RPMI7951 (cell line): ENCODE results near the gene TEKT5. TPM values are rescaled to one million over a fixed set of nuclear protein-coding genes. Genes with fewer than 3 reads are reported as not detected.
"Not testable (repeated sequence)": the region's sequence is repeated elsewhere in the genome, so short reads cannot be mapped to it uniquely, and the experiment has no call there.

Experiments
- DNase-seq: peaks from one replicate; pipeline ENCODE4 v3.0.0-alpha.2; 2012; ENCODE audit warnings: low read depth
- total RNA-seq: library from RNA; depleted of rRNA; stranded (reverse); fragments of >200 nt; shearing (Covaris generic); gene quantifications from 2 replicates; pipeline ENCODE4 v1.2.3, GENCODE V29; 2014

TEKT5 gene
- total RNA-seq, 1 experiment from 2014 or later = not detected

- DNase-seq = no peak
These were observed 33.6 kb downstream of the TEKT5 start for GRCh38 chr16:10660950-10661635.

GRCh38 chr16:10658943-10659342, 35.8 kb downstream of the TEKT5 start:
- no peak for DNase-seq

- DNase-seq = no peak
These were observed 36.8 kb downstream of the TEKT5 start for GRCh38 chr16:10657925-10658324.

DNA sequence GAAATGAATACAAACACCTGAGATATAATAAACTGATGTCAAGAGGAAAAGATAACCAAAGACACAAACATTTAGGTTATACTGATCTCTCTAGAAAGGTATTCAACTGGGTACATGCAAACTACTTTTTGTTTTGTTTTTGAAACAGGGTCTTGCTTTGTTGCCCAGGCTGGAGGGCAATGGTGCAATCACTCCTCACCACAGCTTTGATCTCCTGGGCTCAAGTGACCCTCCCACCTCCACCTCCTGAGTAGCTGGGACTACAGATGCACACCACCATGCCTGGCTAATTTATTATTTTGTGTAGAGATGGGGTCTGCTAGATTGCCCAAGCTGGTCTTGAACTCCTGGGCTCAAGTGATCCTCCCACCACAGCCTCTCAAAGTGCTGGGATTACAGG, 38.1 kb downstream of the TEKT5 start:
- no peak for DNase-seq

DNA sequence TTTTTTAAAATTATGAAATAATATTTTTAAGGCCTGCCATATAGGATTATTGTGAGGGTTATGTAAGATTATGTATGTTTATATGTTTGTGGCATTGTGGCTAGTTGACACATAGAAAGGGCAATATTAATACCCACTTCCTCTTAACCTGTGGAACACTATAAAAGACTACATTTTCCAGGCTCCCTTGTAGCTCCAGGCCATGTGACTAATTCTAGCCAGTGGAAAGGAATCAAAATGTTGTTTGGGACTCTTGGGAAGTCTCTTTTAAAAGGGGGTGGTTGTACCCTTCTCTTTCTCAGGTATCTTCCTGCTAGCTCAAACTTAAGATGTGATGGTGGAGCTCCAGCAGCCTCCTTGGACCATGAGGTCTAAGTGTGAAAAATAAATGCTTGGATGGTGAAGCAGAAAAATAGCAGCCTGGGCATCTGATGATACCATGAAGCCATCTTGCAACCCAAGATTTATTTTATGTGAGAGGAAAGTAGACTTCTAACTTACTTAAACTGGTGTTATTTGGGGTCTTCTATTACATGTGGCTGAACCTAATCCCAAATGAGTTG, 39.2 kb downstream of the TEKT5 start:
- DNase-seq = no peak

DNA sequence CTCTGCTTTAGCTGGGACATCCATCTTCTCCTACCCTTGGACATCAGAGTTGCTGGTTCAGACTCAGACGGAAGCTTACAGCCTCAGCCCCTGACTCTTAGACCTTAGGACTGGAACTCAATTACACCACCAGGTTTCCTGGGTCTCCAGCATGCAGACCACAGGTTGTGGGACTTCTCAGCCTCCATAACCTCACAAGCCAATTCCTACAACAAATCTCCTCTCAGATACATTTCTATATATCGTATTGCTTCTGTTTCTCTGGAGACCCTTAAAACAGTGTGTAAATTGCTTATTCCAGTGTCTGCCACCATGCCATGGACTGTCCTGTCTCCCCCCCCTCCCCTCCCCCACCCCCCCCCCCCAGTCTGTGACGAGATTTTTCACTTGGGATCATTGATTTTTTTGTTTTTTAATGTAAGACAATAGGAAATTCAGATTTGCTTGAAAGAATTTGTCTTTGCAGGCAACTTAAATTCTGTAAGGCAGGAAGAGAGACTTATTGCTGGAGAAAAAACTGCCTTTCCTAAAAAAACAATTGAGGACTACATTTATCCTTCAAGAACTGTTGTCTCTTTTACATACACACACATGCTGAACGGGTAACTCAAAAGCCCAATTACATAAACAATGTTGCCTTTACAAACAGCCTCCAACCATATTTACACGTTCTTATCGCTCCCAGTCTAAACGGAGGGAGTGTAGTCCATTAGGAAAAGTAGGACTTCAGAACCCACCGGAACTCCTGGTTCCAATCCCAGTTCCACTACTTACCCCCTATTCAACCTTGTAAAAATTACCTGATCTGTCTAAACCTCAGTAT, 39.9 kb downstream of the TEKT5 start:
- no peak for DNase-seq

DNA sequence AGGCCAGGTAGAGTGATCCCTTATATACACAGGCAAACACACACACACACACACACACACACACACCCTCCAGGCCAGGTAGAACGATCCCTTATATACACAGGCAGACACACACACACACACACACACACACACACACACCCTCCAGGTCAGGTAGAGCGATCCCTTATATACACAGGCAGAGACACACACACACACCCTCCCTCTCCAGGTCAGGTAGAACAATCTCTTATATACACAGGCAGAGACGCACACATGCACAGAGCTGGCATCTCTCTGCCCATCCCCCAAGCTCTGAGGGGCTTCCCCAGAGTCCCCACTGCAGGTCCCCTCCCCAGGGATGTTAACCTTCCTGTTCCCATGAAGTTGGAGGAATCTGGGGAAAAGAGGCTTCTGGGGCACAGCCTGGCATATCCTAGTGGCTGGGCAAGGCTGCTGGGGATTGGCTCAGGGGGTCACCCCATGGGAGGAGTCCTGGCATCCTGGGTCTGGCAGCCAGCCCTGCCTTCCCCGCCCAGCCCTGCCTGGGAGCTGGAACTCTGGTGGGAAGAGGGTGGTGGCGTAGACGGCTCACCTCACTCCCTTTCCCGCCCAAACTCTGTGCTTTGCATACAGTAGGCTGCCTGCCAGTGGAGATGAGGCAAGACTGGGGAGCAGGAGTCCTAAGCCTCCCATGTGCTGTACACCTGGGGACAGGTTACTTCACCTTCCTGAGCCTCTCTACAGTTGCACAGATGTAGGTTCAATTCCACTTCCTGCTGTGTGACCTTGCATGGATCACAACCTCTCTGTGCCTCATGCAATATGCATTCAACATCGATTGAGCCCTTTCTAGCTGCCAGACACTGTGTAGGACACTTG, 41.8 kb downstream of the TEKT5 start:
- DNase-seq = peak; percentile 6

DNA sequence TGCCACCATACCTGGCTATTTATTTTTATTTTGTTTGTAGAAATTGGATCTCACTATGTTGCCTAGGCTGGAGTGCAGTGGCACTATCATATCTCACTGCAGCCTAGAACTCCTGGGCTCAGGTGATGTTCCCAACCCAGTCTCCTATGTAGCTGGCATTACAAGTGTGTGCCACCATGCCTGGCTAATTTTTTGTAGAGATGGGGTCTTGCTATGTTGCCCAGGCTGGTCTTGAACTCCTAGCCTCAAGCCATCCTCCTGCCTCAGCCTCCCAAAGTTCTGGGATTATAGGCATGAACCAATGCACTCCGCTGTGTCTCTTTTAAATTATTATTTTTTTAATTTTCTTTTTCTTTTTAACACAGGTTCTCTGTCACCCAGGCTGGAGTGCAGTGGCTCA, 45.6 kb downstream of the TEKT5 start:
- DNase-seq = not testable (repeated sequence)

DNA sequence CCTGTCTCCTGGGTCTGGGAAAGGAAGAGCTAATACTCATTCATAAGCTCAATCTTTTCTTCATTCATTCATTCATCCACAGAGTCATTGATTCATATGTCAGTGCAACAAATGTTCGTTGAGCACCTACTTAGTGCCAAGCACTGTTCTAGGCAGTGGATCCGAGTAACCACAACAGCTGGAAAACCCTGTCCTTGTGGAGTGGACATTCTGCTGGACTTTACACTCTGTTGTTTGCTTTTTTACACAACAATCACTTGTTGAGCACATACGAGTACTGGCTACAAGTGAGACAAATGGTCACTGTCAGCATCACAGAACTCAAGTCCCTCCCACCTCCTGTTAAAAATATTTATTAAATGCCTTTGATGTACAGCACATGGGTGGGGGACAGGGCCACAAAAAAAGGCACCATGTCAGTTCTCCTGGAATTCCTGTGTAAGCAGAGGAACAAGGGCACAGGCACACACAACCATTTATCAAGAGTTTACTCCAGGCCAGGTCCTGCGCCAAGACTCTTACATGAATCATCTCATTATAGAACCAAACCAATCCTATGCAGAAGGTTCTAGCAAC, 46.9 kb downstream of the TEKT5 start:
- DNase-seq = no peak

GRCh38 chr16:10647264-10647720, 47.4 kb downstream of the TEKT5 start:
- no peak for DNase-seq

DNA sequence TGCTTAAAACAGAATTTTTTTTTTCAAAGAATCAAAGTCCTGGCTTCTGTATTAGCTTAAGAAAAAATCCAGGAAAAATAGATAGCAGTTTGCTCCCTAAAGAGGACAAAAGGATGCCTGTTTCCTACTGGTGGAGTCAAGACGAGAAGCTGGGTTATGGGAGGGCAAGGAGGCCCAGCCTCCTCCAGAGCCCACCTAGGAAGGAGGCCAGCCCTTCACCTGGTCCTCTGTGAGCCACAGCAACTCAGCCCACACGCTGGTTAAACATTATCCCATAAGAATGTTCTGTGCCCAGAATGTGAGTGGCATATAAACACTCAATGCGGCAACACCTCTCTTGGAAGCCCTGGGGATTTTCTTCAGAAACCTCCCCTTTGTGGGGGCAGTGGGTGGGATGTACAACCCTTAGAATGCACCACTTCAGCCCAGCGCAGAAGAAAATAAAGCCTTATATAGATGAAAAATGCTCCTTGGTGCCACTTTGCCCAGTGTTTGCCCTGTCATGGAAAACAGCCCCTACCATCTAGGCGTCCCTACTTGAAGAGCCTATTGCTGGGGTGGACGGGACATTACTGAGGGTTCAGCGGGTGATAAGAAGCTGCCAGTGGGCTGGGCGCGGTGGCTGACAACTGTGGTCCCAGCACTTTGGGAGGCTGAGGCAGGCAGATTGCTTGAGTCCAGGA, 48.0 kb downstream of the TEKT5 start:
- DNase-seq = no peak

DNA sequence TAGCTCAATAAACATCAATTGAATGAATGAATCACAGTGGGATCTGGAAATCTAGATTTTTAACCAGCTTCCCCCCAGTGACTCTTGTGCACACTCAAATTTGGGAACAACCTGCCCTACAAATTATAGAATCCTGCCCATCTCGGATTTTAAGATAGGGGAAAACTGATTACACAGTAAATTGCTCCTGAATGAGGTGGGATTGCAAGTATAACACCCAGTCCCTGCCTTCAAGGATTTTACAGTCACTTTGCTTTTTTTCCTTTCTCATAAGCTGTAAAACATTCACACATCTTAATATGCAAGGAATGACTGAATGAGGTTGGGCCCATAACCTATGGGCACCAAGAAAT, 48.5 kb downstream of the TEKT5 start:
- no peak for DNase-seq

DNA sequence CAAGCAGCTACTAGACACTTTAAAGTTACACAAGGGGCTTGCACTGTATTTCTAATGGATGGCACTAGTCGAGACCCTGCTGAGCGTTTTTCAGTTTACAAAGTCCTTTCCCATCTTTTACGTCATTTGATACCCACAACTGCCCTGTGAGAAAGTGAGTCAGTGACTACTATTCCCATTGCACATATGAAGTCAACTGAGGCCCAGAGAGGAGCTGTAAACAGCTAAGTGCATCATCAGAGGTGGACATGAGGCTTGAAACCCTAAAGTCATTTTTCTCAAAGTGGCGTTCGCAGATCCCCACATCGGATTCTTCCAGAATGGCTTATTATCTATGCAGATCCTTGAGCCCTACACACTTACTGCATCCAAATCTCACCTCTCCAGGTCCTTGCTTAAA, 50.6 kb downstream of the TEKT5 start:
- DNase-seq = no peak

GRCh38 chr16:10642964-10643363, 51.8 kb downstream of the TEKT5 start:
- DNase-seq = no peak

DNA sequence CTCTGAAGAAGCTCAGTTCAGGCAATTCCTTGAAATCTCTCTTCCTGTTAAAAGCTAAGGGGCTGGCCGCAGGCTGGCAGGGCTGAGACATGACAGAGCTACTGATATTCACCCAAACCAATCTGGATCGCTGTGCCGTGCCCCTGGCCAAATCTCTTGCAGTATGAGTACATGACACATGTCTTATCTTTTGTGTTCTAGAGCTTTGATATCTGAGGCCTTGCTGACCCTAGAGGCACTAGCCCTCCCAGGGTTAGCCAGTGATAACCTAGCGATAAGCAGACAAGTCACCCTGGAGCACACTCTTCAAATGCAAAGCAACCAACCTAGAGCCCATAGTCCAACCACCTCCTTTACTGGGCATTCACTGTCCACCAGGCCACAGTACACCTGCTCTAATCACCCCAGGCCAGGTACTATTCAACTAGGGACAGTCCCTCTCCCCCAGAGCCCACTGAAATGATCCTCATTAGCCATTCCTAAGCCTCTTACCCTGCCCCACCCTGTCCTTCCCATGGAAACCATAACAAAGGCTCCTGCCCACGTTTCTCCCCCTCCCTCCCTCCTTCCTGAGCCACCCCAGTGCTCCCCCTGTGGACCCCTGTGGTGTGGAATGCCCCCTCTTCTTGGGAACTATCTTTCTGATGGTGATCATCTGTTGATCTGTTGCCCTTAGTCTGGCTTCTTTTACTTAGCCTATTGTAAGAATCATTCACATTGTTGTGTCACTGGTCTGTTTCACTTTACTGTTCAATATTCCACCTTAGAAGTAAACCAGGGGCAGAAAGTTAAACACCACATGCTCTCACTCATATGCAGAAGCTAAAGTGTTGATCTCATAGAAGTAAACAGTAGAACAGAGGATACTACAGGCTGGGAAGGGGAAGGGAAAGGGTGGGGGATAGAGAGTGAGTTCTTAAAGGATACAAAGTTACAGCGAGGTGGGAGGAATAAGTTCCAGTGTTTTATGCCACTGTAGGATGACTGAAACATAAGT, 52.5 kb downstream of the TEKT5 start:
- no peak for DNase-seq

DNA sequence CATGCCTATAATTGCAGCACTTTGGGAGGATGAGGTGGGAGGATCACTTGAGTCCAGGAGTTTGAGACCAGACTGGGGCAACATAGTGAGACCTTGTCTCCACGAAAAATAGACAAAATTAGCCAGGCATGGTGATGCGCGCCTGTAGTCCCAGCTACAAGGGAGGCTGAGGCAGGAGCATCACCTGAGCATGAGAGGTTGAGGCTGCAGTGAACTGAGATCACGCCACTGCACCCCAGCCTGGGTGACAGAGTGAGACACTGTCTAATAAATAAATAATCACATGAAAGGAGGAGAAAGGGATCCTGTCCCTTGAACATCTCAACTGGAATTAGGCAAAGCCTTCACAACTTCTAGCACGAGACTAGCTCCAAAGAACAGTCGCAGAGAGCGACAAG, 53.2 kb downstream of the TEKT5 start:
- DNase-seq = no peak

DNA sequence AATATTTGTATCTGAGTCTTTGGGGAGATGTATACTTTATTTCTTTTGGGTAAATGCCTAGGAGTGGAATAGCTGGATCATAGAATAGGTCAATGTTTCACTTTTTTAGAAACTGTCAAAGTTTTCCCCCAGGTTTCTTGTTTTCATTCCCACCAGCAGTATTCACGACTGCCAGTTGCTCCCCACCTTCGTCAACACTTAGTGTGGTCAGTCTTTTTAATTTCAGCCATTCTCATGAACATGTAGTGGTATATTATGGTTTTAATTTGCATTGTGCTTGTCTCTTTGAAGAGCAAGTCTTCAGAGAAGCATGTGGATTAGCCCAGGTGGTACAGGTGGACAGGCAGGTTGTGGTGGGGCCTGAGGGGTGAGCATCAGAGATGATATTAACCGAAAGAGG, 53.8 kb downstream of the TEKT5 start:
- no peak for DNase-seq

- DNase-seq = no peak
These were observed 56.6 kb downstream of the TEKT5 start for GRCh38 chr16:10638101-10638500.

DNA sequence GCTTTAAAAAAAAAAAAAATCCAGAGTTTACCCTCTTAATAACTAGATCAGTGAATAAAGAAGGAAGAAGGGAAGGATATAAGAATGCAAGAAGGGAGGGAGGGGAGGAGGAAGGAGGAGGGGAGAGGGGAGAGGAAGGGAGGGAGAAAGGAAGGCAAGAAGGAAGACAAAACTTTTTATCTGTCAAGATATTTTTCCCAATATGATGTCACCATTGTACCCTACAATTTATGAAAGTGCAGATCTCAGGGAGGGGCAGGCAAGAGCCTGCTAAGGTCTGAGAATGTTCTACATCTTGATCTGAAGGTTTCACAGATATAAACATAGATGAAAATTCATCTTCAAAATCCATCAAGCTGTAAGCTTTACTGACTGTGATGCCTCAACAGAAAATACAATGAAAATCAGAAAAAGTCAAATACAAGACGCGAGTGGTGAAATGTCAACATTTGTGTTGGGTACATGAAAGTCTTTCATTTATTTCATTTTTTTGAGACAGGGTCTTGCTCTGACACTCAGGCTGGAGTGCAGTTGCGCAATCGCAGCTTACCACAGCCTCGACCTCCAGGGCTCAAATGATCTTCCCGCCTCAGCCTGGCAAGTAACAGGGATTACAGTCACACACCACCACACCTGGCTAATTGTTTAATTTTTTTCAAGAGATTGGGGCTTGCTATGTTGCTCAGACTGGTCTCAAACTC, 57.2 kb downstream of the TEKT5 start:
- no peak for DNase-seq
